Stimulated activated CD8-positive, alpha-beta memory T cell treated with anti-CD3 and anti-CD28 coated beads, Interleukin-12 subunit alpha, Interleukin-12 subunit beta, amount 100 ng/mL, for 1 hour (primary cell): ENCODE results near the gene VASN.
"Not testable (repeated sequence)": the region's sequence is repeated elsewhere in the genome, so short reads cannot be mapped to it uniquely, and the experiment has no call there.

Experiments used
- DNase-seq: peaks from one replicate; pipeline ENCODE4 v3.0.0-alpha.2; 2020; ENCODE audit warnings: low read depth

VASN gene

GRCh38 chr16:4337540-4338088 is 34.0 kb upstream of the VASN start:
- no peak for DNase-seq

- DNase-seq, result no peak
Measured at GRCh38 chr16:4338125-4338582, 33.5 kb upstream of the VASN start.

GRCh38 chr16:4338712-4339299 is 32.8 kb upstream of the VASN start:
- DNase-seq, result no peak

- DNase-seq, result no peak
Measured at GRCh38 chr16:4339455-4339854, 32.2 kb upstream of the VASN start.

- DNase-seq, result no peak
Measured at GRCh38 chr16:4339909-4340308, 31.7 kb upstream of the VASN start.

GRCh38 chr16:4340443-4340842 is 31.2 kb upstream of the VASN start:
- no peak for DNase-seq

GRCh38 chr16:4341250-4341649 is 30.4 kb upstream of the VASN start:
- no peak for DNase-seq

GRCh38 chr16:4342866-4343744 is 28.5 kb upstream of the VASN start:
- DNase-seq, result no peak

GRCh38 chr16:4344300-4344982 is 27.2 kb upstream of the VASN start:
- DNase-seq, result not testable (repeated sequence)

- DNase-seq, result no peak
Measured at GRCh38 chr16:4344983-4345835, 26.4 kb upstream of the VASN start.

GRCh38 chr16:4345836-4346781 is 25.5 kb upstream of the VASN start:
- DNase-seq, result no peak

GRCh38 chr16:4347010-4347409 is 24.6 kb upstream of the VASN start:
- no peak for DNase-seq

- no peak for DNase-seq
Measured at GRCh38 chr16:4347765-4348509, 23.7 kb upstream of the VASN start.

GRCh38 chr16:4349332-4349731 is 22.3 kb upstream of the VASN start:
- no peak for DNase-seq

- DNase-seq, result no peak
Measured at GRCh38 chr16:4350365-4350786, 21.3 kb upstream of the VASN start.

GRCh38 chr16:4350787-4351659 is 20.6 kb upstream of the VASN start, which contains the start of gene PAM16:
Gene PAM16, minus strand, starts transcription at chr16:4351321. Its CDS starts 87 bp downstream, at chr16:4351234.
- peak; percentile 97 for DNase-seq

GRCh38 chr16:4351880-4352279 is 19.8 kb upstream of the VASN start:
- no peak for DNase-seq

- no peak for DNase-seq
Measured at GRCh38 chr16:4352843-4353242, 18.8 kb upstream of the VASN start.

- no peak for DNase-seq
Measured at GRCh38 chr16:4353675-4354074, 18.0 kb upstream of the VASN start.
